Stimulated activated naive CD4-positive, alpha-beta T cell (primary cell): ENCODE measurements around the gene CCDC124.

Source experiments
- DNase-seq, 6 experiments: peaks; one replicate each; lab custom pipeline; 2025; lab: John Stamatoyannopoulos, UW

The CCDC124 gene

GRCh38 chr19:17936379-17936778, 3.6 kb downstream of the CCDC124 start:
- no peak for DNase-seq

DNA sequence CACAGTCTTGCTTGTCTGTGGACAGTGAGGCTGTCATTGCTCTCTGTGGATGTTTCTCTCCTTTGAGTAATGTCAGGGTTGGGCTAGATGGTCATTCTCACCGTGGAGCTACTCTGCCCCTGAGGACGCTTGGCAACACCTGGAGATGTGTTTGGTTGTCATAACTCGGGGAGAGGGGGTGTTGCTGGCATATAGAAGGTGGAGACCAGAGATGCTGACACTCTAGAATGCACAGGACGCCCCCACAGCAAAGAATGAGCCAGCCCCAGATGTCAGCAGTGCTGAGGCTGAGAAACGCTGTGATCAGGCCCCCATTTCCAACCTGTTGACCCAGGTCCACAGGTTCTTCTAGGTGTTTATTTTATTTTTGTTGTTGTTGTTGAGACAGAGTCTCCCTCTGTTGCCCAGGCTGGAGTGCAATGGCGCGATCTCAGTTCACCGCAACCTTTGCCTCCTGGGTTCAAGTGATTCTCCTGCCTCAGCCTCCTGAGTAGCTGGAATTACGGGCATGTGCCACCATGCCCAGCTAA, 4.6 kb downstream of the CCDC124 start:
- DNase-seq = no peak

DNA sequence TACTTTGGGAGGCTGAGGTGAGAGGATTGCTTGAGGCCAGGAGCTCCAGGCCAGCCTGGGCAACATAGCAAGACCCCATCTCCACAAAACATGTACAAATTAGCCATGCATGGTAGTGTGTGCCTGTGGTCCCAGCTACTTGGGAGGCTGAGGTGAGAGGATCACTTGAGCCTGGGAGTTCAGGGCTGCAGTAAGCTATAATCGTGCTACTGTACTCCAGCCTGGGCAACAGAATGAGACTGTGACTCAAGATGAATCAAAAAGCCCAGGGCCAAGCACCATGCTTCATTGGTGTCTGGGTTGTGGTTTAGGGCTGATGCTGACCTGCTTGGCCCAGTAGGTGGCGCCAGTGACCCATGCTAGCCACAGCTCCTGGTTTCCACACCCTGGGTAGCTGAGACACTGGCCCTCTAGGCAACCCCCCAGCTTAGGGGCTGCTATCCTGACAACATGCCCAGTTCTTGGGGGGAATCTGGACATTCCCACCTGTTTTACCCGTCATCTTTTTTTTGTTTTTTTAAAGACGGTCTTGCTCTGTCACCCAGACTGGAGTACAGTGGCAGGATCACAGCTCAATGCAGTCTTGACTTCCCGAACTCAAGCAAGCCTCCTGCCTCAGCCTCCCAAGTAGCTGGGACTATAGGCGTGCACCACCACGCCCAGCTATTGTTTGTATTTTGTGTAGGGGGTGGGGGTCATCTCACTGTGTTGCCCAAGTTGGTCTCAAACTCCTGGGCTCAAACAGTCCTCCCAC, 5.5 kb downstream of the CCDC124 start:
- DNase-seq = peak; percentile 64 to 85 (median 78)

GRCh38 chr19:17942181-17942580, 9.4 kb downstream of the CCDC124 start:
- DNase-seq = no peak

DNA sequence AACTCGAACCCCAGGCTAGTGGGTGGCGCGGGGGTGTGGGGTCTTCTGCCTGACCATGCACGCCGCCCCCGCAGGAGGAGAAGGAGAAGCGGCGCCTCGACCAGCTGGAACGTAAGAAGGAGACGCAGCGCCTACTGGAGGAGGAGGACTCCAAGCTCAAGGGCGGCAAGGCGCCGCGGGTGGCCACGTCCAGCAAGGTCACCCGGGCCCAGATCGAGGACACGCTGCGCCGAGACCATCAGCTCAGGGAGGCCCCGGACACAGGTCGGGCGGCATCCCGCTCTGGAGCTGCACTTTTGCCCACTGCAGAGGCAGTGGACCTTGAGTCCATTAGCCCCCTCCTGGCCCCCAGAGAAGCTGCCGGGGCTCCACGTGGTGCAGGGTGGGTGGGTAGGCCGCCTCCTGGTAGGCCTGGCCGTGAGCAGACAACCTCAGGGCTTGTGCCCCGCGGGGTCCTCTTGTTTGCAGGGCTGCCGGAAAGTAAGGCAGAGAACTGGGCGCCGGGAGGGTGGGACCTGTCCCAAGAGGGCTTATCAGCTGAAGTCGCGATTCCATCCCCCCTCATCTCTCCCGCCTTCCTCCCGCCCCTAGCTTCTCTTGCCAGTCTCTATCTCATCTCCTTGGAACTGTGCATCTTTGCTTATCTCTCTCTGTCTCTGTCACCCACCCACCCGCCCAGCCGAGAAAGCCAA, 9.9 kb downstream of the CCDC124 start:
- no peak for DNase-seq

DNA sequence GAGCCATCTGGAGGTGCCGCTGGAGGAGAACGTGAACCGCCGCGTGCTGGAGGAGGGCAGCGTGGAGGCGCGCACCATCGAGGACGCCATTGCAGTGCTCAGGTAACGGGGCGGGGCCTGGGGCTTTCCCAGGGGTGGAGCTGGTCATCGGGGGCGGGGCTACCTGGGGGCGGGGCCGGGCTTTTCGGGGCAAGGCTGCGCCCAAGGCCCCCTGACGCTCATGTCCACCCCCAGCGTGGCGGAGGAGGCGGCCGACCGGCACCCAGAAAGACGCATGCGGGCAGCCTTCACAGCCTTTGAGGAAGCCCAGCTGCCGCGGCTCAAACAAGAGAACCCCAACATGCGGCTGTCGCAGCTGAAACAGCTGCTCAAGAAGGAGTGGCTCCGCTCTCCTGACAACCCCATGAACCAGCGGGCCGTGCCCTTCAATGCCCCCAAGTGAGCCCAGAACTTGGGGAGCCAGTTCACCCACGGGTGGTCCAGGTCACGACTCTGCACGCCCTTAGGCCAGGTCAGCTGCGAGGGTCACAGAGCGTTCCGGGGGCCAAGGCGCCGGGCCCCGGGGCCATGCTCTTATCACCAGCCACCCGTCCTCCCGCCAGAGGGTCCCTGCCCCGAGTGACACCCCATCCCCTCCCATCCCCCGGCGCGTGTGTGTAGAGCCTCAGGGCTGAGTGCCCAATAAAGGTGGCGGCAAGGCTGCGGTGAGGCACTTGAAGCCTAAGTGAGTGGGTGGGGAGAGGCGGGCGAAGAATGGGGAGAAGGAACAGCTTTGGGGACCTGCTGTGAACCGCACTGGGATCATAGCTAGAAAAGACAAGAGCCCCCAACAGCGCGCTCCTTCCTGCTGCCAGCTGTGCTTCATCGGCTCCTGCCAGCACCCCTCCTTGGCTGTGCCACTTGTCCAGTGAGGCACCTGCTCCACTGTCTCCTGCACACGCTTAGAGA, 10.7 kb downstream of the CCDC124 start:
- no peak for DNase-seq

GRCh38 chr19:17944301-17944700, 11.5 kb downstream of the CCDC124 start:
- DNase-seq = no peak

- DNase-seq = peak in 4 of 6 experiments; percentile 39 to 64 (median 52)
Observed at GRCh38 chr19:17946965-17947784, 14.4 kb downstream of the CCDC124 start.

GRCh38 chr19:17947815-17948513, 15.1 kb downstream of the CCDC124 start:
- peak; percentile 89 to 97 (median 94) for DNase-seq

DNA sequence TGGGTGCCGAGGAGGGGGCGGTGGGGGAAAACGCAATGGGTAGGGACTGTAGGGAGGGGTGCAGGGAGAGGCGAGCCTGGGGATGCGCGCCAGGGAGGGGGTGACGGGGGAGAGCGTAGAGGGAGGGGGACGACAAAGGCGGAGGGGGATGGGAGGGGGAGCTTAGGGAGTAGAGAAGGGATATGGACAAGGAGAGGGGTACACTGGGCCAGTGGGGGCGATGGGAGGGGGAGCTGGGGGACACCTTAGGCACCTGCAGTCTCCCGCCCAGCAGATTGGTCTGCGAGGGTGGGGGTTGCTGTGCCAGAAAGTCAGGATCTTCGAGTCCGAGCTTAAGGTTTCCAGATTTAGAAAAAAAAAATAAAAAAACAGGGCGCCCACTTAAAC, 15.7 kb downstream of the CCDC124 start:
- no peak for DNase-seq

GRCh38 chr19:17948931-17949930, 16.4 kb downstream of the CCDC124 start:
- DNase-seq = peak in 3 of 6 experiments; percentile 29 to 51 (median 35)

- peak in 1 of 6 experiments; percentile 51 for DNase-seq
Observed at GRCh38 chr19:17949956-17950309, 17.1 kb downstream of the CCDC124 start.

GRCh38 chr19:17950310-17951156, 17.7 kb downstream of the CCDC124 start:
- DNase-seq = peak in 4 of 6 experiments; percentile 43 to 55 (median 44)

- DNase-seq = peak in 1 of 6 experiments; percentile 11
Observed at GRCh38 chr19:17951157-17951989, 18.6 kb downstream of the CCDC124 start.

DNA sequence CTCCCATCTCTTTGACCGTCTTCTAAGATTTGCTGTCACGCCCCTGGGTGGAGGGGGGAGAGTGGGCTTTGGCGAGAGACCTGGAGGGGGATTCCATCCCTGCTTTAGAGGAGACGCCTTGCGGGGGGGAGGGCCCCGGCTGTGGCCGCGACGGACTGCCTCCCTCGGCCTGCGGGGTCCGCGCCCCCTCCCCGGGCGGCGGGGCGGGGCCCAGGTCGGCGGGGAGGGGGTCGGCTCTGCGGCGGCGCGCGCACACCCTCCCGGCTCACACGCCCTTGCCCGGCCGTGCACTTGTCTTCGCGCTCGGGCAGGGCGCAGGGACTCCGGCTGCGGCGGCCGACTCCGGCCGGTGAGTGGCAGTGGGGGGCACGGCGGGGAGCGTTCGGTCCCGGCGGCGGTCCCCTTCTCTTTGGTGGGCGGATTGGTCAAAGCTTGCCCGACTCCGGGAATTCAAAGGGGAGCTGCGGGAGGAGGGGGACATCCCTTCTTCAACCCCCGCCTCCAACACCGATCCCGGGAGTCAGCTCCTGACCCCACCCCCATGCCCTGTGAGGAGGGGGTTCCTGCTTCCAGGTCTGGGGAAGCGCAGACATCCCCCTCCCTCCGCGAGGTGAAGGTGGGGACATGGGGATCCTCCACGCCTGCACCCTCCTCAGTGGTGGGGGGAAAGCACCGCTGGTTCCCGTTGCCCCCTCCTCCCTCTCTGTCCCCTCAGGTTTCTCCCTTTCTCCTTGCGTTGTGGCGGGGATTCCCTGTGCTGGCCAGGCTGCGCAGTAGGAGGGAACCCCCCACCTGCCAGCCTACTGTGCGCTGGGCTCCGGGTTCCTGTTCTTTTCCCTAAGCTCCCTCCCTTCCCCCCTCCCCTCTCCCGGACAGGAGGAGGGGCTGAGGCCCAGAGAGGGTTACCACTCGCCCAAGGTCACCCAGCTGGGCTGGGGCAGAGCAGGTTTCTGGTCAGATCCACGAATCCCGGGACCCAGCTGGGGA, 19.5 kb downstream of the CCDC124 start:
- peak in 1 of 6 experiments; percentile 13 for DNase-seq

DNA sequence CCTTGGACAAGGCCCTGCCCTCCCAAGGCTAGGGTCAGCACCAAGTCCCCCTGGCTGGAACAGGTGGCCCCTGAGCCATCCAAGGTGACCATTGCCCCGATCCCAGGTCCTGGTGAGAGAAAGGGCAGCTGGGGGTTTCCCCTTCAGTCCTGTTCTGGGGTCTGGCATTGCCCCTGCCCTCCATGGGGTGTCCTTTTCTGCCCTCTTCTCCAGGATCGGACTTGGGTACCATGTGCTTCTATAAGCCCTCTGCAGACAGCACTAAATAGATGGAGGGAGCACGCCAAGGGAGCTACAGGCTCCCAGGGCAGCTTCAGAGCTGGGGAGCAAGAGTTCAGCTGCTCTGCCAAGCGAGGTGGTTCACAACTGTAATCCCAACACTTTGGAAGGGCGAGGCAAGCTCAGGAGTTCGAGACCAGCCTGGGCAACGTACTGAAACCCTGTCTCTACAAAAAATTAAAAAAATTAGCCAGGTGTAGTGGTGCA, 20.5 kb downstream of the CCDC124 start:
- no peak for DNase-seq
